Amygdala (tissue), 56 donors: ENCODE data around the gene TMSB15B.
"Not testable (repeated sequence)": the region's sequence is repeated elsewhere in the genome, so short reads cannot be mapped to it uniquely, and the experiment has no call there.

ENCODE experiments used
- DNase-seq, 56 donors: peaks; one replicate each; lab custom pipeline; 2025; lab: John Stamatoyannopoulos, UW

TMSB15B gene

GRCh38 chrX:104015576-104015975, 53.1 kb downstream of the TMSB15B start:
- not testable (repeated sequence) for DNase-seq
